Measurements from ENCODE around the gene CDT1. TPM values are rescaled to one million over a fixed set of nuclear protein-coding genes. Genes with fewer than 3 reads are reported as not detected.

CDT1 gene
- total RNA-seq, 4 donors from 2014 or later, result 7.9 to 28.1 (median 10.1) TPM

GRCh38 chr16:88836791-88837190 is 33.2 kb downstream of the CDT1 start:
- TF ChIP-seq CTCF (IDR thresholded peaks at IDR 0.05), result no peak
- TF ChIP-seq POLR2A (IDR thresholded peaks at IDR 0.05), result no peak
- Histone ChIP-seq H3K4me3 (no peak overlapping the region), H3K27me3 (no peaks in the 10 kb centered on the region), H3K36me3 (peaks cover 0 to 29% (median 0%) of the 10 kb centered on the region in 3 donors), H3K4me1 (no peaks in the 10 kb centered on the region), H3K27ac (no peak overlapping the region), H3K9me3 (no peaks in the 10 kb centered on the region)
- DNase-seq, result no peak

GRCh38 chr16:88837806-88838205 is 34.2 kb downstream of the CDT1 start:
- no peak overlapping the region for H3K4me3 ChIP-seq
- H3K9me3 ChIP-seq, result no peaks in the 10 kb centered on the region
- H3K27me3 ChIP-seq, result no peaks in the 10 kb centered on the region
- DNase-seq, result no peak
- H3K27ac ChIP-seq, result no peak overlapping the region
- TF ChIP-seq CTCF (IDR thresholded peaks at IDR 0.05), result peak in 1 of 6 experiments; percentile 8
- no peak for TF ChIP-seq POLR2A (IDR thresholded peaks at IDR 0.05)
- H3K4me1 ChIP-seq, result no peaks in the 10 kb centered on the region
- peaks cover 0 to 29% (median 0%) of the 10 kb centered on the region in 3 donors for H3K36me3 ChIP-seq

GRCh38 chr16:88838566-88838965 is 35.0 kb downstream of the CDT1 start:
- peaks cover 0 to 29% (median 0%) of the 10 kb centered on the region in 3 donors for H3K36me3 ChIP-seq

GRCh38 chr16:88839026-88839529 is 35.5 kb downstream of the CDT1 start:
- no peaks in the 10 kb centered on the region for H3K27me3 ChIP-seq
- peaks cover 0 to 29% (median 0%) of the 10 kb centered on the region in 3 donors for H3K36me3 ChIP-seq
- H3K4me3 ChIP-seq, result no peak overlapping the region
- no peak for DNase-seq
- H3K9me3 ChIP-seq, result no peaks in the 10 kb centered on the region
- TF ChIP-seq CTCF (IDR thresholded peaks at IDR 0.05) (no peak), POLR2A (IDR thresholded peaks at IDR 0.05) (no peak)
- no peaks in the 10 kb centered on the region for H3K4me1 ChIP-seq
- H3K27ac ChIP-seq, result no peak overlapping the region

More at GRCh38 chr16:88838566-88838965, 35.0 kb downstream of the CDT1 start:
- Histone ChIP-seq H3K9me3 (no peaks in the 10 kb centered on the region), H3K27ac (no peak overlapping the region), H3K4me1 (no peaks in the 10 kb centered on the region), H3K27me3 (no peaks in the 10 kb centered on the region), H3K4me3 (no peak overlapping the region)
- TF ChIP-seq CTCF (IDR thresholded peaks at IDR 0.05), result no peak
- no peak for TF ChIP-seq POLR2A (IDR thresholded peaks at IDR 0.05)
- DNase-seq, result no peak

GRCh38 chr16:88839745-88840599 is 36.4 kb downstream of the CDT1 start:
- TF ChIP-seq POLR2A (IDR thresholded peaks at IDR 0.05) (no peak), CTCF (IDR thresholded peaks at IDR 0.05) (no peak)
- Histone ChIP-seq H3K4me1 (no peaks in the 10 kb centered on the region), H3K9me3 (no peaks in the 10 kb centered on the region), H3K27ac (no peak overlapping the region), H3K36me3 (peaks cover 0 to 27% (median 0%) of the 10 kb centered on the region in 3 donors), H3K27me3 (no peaks in the 10 kb centered on the region), H3K4me3 (no peak overlapping the region)
- DNase-seq, result no peak

Data from Peyer's patch (tissue), 4 donors.